Measurements from ENCODE around the gene QPCTL. TPM values are rescaled to one million over a fixed set of nuclear protein-coding genes. Genes with fewer than 3 reads are reported as not detected.
A peak's percentile ranks its signal among the peaks of the same experiment; 100 is the strongest.

Gene QPCTL
- total and polyA plus RNA-seq, 9 of the 15 experiments (the other 6 are each of a cell fraction or from before 2014, with no cell fraction given) = 0.99 to 31.3 (median 12.7) TPM

DNA sequence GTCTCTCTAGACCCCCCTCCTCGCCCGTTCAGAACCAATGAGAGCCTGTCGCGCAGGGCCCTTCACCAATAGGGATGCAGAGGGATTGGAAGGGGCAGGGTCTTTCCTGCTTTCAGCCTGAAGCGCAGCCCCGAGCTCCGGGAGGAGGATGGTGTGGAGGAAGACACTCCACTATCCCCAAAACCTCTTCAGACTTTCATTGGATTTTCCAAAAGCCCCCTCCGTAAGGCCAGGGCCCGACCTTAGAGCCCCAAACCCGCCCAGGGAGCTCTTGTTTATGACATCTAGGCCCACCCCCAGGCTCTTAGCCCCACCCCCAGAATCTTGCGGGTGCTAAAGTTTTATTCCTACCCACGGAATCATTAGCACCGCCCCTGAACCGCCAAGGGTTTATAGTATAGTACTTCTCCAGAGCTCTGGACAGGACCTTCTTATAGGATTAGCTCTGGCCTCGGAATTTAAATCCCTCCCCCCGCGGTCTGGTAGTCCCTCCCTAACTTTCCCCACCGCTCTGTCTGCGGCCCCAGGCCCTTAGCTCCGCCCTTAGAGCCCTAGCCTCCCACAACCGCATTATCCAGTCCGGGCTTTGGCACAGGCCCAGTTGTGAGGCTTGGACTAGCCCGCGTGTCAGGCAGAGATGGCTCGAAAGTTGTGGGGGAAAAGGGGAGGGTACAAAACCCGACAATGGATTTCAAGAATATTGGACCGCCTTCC, 46.7 kb upstream of the QPCTL start (continued):
- TF ChIP-seq ZBTB1 (CRISPR knock-in tag; IDR thresholded peaks at IDR 0.05; ENCODE audit: borderline replicate concordance, low read depth) (no peak), XRCC3 (IDR thresholded peaks at IDR 0.05) (no peak), RBM25 (IDR thresholded peaks at IDR 0.05; ENCODE audit: low read depth, low read length, severe bottlenecking) (peak; percentile 96), KAT7 (CRISPR knock-in tag; IDR thresholded peaks at IDR 0.05; ENCODE audit: borderline replicate concordance) (no peak), SMARCE1 (IDR thresholded peaks at IDR 0.05) (no peak), KLF13 (tag; IDR thresholded peaks at IDR 0.05; ENCODE audit: borderline replicate concordance, low read depth) (no peak)
- TF ChIP-seq, protein P1, sequence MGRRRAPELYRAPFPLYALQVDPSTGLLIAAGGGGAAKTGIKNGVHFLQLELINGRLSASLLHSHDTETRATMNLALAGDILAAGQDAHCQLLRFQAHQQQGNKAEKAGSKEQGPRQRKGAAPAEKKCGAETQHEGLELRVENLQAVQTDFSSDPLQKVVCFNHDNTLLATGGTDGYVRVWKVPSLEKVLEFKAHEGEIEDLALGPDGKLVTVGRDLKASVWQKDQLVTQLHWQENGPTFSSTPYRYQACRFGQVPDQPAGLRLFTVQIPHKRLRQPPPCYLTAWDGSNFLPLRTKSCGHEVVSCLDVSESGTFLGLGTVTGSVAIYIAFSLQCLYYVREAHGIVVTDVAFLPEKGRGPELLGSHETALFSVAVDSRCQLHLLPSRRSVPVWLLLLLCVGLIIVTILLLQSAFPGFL (CRISPR knock-in tag; IDR thresholded peaks at IDR 0.05) = no peak

DNA sequence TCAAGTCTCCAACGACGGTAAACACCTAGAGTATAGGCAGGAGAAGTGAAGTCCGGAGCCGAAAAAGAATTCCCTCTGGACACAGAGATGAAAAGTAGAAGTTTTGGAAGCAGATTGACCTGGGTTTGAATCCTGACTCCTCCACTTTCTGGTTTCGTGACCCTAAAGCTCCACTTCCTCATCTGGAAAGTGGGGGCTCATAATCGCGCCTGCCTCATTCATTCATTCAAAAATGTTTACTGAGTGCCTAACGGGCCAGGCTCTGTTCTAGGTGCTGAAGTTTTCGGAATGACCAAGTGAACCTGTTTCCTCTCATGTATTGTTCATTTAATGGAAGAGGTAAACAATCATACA, 46.1 kb upstream of the QPCTL start:
- DNase-seq (ENCODE audit: extremely low read depth in 1 of 4, low spot score in 3 of 4) = no peak
- no TSS peak for BruUV-seq (replicated peaks)
- Histone ChIP-seq H3K79me2 (ENCODE audit: control insufficient read depth, insufficient read depth, low read length) (no peaks in the 10 kb centered on the region), H2AFZ (ENCODE audit: low read depth, low read length) (peak overlapping the region; percentile 93), H3K9me1 (ENCODE audit: control insufficient read depth, insufficient read depth, low read length) (no peaks in the 10 kb centered on the region), H3K9ac (ENCODE audit: insufficient read depth in 1 of 2, low read depth in 2 of 2, low read length in 2 of 2) (peak overlapping the region; percentile 53 to 73; a peak in 3 of 4 replicates), H3K4me1 (replicated peaks in 1 of 2; ENCODE audit: control insufficient read depth in 2 of 2, insufficient read depth in 2 of 2, low read length in 2 of 2) (peaks cover 14 to 39% of the 10 kb centered on the region in 2 experiments; a peak in 4 of 5 replicates), H3K27ac (ENCODE audit: extremely low read depth, low read depth, low read length) (peak overlapping the region; percentile 68), H3K4me2 (ENCODE audit: insufficient read depth, low read length) (peak overlapping the region; percentile 79), H3K27me3 (ENCODE audit: control insufficient read depth in 2 of 2, insufficient read depth in 2 of 2, low read length in 2 of 2) (no peaks in the 10 kb centered on the region), H3K4me3 (peak overlapping the region; percentile 41), H3K36me3 (ENCODE audit: control insufficient read depth, insufficient read depth, low read length) (no peaks in the 10 kb centered on the region), H3K9me3 (replicated peaks; ENCODE audit: control insufficient read depth, insufficient read depth, low read depth, low read length) (no peaks in the 10 kb centered on the region), H4K20me1 (replicated peaks; ENCODE audit: control insufficient read depth, insufficient read depth, low read length) (no peaks in the 10 kb centered on the region)
- in situ Hi-C loops (cut with MboI) = no loop called here
- CTCF ChIA-PET (ENCODE audit: low intra/inter-chr PET ratio) = interaction anchor here (0.6 kb wide), 1 partner anchor 162 kb away, joined by 3 read pairs; no protein-coding TSS in a partner anchor
- 9% methylated on average over 8 of the region's 9 CpGs for WGBS (ENCODE audit: insufficient coverage, low coverage, missing lambda C conversion rate)
- POLR2A ChIA-PET = interaction anchor here (0.6 to 1.4 kb wide), 8 partner anchors 21 to 178 kb away, joined by 3 to 12 read pairs (median 4); partner anchors contain the start of genes GIPR and SIX5
- intact Hi-C loops (cut with micrococcal nuclease) = no loop called here
- no peak for FAIRE-seq
- ATAC-seq = no peak
- no peak for TF ChIP-seq SMAD2 (IDR thresholded peaks at IDR 0.05; ENCODE audit: low read depth, low read length)
- TF ChIP-seq XRCC4 (IDR thresholded peaks at IDR 0.05; ENCODE audit: extremely low read depth, insufficient read depth, insufficient read length) = no peak
- TF ChIP-seq ZNF24 (IDR thresholded peaks at IDR 0.05) = peak; percentile 97
- TF ChIP-seq ZBTB7A (IDR thresholded peaks at IDR 0.05; ENCODE audit: borderline replicate concordance, control insufficient read depth, low read depth, low read length) = no peak
- TF ChIP-seq, protein P2, sequence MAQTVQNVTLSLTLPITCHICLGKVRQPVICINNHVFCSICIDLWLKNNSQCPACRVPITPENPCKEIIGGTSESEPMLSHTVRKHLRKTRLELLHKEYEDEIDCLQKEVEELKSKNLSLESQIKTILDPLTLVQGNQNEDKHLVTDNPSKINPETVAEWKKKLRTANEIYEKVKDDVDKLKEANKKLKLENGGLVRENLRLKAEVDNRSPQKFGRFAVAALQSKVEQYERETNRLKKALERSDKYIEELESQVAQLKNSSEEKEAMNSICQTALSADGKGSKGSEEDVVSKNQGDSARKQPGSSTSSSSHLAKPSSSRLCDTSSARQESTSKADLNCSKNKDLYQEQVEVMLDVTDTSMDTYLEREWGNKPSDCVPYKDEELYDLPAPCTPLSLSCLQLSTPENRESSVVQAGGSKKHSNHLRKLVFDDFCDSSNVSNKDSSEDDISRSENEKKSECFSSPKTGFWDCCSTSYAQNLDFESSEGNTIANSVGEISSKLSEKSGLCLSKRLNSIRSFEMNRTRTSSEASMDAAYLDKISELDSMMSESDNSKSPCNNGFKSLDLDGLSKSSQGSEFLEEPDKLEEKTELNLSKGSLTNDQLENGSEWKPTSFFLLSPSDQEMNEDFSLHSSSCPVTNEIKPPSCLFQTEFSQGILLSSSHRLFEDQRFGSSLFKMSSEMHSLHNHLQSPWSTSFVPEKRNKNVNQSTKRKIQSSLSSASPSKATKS (CRISPR knock-in tag; IDR thresholded peaks at IDR 0.05) = no peak
- TF ChIP-seq POLR3A (IDR thresholded peaks at IDR 0.05; ENCODE audit: borderline replicate concordance, extremely low read depth, insufficient read depth, insufficient read length) = no peak
- no peak for TF ChIP-seq ZNF124 (CRISPR knock-in tag; IDR thresholded peaks at IDR 0.05)
- TF ChIP-seq RBM25 (IDR thresholded peaks at IDR 0.05; ENCODE audit: low read depth, low read length, severe bottlenecking) = no peak
- TF ChIP-seq, protein P3, sequence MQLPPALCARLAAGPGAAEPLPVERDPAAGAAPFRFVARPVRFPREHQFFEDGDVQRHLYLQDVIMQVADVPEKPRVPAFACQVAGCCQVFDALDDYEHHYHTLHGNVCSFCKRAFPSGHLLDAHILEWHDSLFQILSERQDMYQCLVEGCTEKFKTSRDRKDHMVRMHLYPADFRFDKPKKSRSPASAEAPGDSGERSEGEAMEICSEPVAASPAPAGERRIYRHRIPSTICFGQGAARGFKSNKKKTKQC (CRISPR knock-in tag; IDR thresholded peaks at IDR 0.05) = no peak
- no peak for TF ChIP-seq ZNF436 (CRISPR knock-in tag; IDR thresholded peaks at IDR 0.05)
- TF ChIP-seq MXI1 (IDR thresholded peaks at IDR 0.05; ENCODE audit: low read depth, low read length) = no peak
- TF ChIP-seq ZNF212 (CRISPR knock-in tag; IDR thresholded peaks at IDR 0.05) = no peak

All from K562 (cell line).